Measurements from ENCODE around the gene PCBP1.

DNA sequence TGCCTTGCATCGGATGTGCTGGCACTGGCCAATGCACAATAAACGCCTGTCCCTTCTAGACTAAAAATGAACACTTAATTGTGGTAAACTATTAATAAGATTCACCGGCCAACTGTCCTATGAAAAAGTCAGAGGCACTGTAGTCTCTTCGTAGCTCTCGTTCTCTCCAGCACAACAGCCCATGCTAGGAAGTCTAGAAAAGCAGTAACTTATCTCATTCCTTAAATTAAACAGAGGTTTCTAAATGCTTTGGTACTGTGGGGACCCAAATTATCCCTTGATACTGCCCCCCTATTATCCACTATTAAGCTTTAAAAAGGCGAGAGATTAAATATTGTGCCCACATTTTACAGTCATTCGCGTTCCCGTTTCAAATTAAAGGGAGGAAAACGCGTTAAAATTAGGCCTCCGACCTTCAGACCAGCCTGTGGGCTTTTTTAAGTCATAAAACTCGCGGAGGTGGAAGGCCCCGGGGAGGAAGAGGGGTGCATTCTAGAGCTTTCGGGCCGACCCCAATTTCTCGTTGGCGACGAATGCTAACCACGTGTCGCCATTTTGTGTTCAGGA lies 1.5 kb upstream of the PCBP1 start:
- TF ChIP-seq POLR2AphosphoS5 (IDR thresholded peaks at IDR 0.05; ENCODE audit: insufficient read depth in 1 of 2, low read depth in 1 of 2) (no peak), POLR2A (IDR thresholded peaks at IDR 0.05) (no peak)
- TF ChIP-seq, protein P1, sequence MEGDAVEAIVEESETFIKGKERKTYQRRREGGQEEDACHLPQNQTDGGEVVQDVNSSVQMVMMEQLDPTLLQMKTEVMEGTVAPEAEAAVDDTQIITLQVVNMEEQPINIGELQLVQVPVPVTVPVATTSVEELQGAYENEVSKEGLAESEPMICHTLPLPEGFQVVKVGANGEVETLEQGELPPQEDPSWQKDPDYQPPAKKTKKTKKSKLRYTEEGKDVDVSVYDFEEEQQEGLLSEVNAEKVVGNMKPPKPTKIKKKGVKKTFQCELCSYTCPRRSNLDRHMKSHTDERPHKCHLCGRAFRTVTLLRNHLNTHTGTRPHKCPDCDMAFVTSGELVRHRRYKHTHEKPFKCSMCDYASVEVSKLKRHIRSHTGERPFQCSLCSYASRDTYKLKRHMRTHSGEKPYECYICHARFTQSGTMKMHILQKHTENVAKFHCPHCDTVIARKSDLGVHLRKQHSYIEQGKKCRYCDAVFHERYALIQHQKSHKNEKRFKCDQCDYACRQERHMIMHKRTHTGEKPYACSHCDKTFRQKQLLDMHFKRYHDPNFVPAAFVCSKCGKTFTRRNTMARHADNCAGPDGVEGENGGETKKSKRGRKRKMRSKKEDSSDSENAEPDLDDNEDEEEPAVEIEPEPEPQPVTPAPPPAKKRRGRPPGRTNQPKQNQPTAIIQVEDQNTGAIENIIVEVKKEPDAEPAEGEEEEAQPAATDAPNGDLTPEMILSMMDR (IDR thresholded peaks at IDR 0.05) = no peak

Measured in vagina (tissue), 2 donors.